ENCODE data around the gene RIMBP3C.
"Not testable (repeated sequence)": the region's sequence is repeated elsewhere in the genome, so short reads cannot be mapped to it uniquely, and the experiment has no call there.

The RIMBP3C gene

DNA sequence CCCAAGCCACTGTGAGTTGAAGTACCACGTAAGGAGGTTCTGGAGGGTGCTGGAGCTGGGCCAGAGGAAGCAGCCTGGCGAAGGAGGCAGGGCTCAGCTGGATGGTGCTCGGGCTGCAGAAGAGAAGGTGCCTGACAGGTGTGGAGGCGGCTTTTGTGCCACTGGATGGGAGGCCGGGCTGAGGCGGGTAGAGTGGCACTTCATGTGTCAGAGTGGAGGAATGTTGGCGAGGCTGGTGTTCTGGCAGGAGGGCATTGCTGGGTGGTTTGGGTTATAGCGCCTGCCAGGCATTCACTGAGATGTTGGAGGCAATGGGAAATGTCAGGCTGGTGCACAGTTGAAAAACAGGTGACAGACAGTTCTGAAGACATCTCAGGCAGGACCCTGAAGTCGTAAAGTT lies 40.4 kb upstream of the RIMBP3C start:
- DNase-seq (ENCODE audit: low spot score) = no peak
- TF ChIP-seq, protein P1, sequence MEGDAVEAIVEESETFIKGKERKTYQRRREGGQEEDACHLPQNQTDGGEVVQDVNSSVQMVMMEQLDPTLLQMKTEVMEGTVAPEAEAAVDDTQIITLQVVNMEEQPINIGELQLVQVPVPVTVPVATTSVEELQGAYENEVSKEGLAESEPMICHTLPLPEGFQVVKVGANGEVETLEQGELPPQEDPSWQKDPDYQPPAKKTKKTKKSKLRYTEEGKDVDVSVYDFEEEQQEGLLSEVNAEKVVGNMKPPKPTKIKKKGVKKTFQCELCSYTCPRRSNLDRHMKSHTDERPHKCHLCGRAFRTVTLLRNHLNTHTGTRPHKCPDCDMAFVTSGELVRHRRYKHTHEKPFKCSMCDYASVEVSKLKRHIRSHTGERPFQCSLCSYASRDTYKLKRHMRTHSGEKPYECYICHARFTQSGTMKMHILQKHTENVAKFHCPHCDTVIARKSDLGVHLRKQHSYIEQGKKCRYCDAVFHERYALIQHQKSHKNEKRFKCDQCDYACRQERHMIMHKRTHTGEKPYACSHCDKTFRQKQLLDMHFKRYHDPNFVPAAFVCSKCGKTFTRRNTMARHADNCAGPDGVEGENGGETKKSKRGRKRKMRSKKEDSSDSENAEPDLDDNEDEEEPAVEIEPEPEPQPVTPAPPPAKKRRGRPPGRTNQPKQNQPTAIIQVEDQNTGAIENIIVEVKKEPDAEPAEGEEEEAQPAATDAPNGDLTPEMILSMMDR (IDR thresholded peaks at IDR 0.05; ENCODE audit: extremely low read depth, missing control alignments) = no peak

DNA sequence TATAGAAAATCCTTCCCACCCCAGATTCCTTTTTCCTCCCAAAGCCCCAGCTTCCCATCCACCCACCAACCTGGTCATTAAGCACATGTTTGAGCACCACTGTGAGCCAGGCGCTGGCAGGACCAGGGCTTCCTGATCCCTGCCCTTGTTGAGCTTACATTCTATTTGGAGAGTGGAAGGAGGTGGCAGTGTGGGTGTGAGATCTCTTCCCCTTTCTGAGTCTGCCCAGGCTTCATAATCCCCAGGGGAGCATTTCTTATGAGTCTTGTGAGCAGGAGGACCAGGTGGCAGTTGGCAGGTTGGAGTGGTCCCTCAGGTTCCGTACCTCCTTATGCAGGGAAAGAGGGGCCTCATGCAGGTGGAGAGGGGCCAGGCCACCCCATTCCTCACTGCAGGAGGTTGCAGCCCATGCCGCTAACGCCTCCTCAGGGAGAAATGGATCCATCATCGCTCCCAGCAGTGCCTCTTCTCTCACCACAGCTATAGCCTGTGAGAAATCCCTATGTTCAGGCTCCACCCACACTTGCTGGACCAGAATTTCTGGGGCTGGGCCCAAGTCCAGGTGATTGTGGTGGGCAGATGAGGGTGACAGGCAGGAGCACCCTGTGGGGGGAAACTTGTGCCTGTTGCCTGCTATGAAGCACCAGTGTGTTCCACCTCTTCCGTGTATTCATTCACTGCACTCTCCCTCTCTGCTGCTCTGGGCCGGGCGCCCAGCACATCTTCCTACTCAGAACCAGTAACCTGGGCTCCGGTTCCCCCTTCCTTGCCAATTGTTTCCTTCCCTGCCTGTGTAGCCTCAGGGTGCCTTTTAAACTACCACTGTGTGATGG lies 39.8 kb upstream of the RIMBP3C start:
- TF ChIP-seq, protein P1 (IDR thresholded peaks at IDR 0.05; ENCODE audit: extremely low read depth, missing control alignments) = no peak
- DNase-seq (ENCODE audit: low spot score) = no peak

DNA sequence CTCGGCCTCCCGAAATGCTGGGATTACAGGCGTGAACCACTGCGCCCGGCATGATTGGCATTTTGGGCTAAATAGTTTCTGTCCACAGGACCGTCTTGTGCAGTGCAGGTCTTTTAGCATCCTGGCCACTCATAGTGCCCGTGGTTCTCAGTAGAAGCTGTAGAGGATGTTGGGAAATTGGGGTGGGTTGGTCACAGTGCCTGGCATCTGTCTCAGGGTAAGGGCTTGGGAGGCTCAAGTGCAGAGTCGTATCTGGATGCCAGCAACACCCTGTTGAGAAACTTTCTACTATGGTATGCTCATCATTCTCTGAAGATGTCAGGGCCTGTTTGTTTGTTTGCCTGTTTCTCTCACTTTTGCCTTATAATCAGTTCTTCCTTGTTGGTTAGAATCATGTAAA lies 38.1 kb upstream of the RIMBP3C start:
- TF ChIP-seq, protein P1 (IDR thresholded peaks at IDR 0.05; ENCODE audit: extremely low read depth, missing control alignments) = no peak
- no peak for DNase-seq (ENCODE audit: low spot score)

DNA sequence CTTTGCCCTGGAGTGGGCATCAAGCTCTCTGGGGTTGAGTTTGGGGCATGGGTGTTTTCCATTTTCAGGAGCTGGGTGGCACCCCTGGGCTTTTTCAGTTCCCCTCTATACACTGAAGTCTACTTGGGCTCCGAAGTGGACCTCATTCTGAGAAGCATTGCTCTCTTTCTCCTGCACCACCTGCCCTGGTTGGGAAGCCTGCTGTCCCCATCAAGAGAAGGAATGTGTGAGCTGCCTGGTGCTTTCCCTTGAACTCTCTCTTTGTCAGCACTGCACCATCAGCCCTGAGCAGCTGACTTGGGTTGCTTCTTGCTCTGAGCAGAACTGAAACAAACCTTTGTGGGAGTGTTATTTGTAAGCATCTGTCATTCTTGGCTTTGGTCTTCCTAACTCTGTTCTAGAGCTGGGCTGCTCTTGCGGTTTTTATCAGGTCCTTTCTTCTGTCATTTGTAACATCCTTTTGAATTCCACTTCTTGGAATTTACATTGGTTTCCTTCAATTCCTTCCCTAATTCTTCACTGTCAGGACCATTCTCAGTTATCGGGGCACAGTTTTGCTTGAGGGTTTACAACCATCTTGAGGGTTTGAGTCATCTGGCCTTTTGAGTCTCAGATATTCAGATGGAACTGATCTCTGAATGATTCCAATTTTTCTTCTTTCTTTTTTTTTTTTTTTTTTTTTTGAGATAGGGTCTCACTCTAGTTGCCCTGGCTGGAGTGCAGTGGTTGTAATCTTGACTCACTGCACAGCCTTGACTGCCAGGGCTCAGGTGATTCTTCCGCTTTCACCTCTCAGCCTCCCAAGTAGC lies 36.7 kb upstream of the RIMBP3C start:
- DNase-seq (ENCODE audit: low spot score) = peak; percentile 82
- TF ChIP-seq, protein P1 (IDR thresholded peaks at IDR 0.05; ENCODE audit: extremely low read depth, missing control alignments) = no peak

DNA sequence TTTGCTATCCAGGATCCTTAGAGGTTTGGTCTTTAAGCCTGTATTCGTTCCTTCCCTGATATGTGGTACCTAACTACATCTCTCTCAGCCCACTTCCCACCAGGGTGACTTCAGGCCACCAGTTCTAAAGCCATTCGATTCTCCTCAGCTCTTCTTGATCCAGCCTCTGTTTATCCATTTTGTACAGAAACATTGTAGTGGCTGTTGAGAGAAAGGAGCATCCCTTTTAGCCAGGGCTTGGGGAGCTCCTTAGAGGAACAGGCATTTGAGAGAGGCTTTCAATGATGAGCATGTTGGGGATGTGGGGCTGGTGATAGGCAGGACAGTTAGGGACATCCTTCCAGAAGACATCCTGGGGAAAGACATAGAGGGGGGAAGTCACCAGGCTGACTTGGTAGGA lies 34.1 kb upstream of the RIMBP3C start:
- TF ChIP-seq, protein P1 (IDR thresholded peaks at IDR 0.05; ENCODE audit: extremely low read depth, missing control alignments) = no peak
- DNase-seq (ENCODE audit: low spot score) = no peak

DNA sequence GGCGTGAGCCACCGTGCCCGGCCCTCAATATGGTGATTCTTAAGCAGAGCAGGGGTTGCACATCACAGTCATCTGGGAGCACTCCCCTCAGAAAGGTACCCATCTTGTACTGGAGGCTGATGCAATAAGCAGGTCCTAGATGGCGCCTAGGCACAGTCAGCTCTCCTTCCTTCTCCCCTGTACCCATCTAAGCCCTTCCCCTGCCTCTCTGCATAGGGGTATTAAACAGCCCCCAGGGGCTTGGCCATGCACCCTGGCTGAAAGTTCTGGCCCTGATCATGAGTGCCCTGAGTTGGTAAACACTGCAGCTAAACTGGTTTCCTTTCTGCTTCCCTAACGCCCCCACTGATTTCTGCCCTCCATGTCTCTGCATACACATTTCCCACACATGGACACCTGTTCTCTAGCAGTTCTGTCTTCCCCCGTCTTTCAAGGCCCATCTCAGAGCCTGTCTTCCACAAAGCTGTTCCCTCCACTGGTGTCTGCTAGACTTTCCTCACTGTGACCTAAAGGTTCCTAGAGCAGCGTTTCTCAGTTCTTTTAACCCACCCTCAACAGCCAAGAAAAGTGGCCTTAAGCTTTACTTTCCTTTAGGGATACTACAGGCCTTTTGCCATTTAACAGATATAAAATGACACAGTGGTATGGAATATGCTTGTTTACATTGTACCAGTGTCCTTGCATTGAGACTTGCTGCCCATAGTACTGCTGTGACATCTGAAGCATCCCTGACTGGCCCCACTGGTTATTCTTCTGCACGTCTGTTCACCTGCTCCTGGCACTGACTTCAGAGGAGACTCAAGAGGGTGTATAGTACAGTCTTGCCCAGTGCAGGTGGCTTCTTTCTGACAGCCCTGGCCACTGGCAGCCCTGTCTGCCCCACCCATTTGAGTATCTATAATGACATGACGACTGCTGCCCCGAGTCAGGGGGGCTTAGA lies 31.8 kb upstream of the RIMBP3C start:
- TF ChIP-seq, protein P1 (IDR thresholded peaks at IDR 0.05; ENCODE audit: extremely low read depth, missing control alignments) = no peak
- DNase-seq (ENCODE audit: low spot score) = no peak

DNA sequence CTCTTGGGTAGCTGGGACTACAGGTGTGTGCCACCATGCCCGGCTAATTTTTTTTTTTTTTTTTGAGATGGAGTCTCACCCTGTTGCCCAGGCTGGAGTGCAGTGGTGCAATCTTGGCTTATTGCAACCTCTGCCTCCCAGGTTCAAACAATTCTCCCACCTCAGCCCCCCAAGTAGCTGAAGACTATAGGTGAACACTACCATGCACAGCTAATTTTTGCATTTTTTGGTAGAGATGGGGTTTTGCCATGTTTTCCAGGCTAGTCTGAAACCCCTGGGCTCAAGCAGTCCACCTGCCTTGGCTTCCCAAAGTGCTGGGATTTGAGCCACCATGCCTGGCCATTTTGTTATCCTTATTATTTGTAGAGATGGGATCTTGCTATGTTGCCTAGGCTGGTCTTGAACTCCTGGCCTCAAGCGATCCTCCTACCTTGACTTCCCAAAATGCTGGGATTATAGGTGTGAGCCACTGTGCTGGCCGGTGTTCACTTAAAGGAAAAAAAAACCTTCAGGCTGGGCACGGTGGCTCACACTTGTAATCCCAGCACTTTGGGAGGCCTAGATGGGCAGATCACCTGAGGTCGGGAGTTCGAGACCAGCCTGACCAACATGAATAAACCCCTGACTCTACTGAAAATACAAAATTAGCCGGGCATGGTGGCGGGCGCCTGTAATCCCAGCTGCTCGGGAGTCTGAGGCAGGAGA lies 29.9 kb upstream of the RIMBP3C start:
- not testable (repeated sequence) for DNase-seq (ENCODE audit: low spot score)

DNA sequence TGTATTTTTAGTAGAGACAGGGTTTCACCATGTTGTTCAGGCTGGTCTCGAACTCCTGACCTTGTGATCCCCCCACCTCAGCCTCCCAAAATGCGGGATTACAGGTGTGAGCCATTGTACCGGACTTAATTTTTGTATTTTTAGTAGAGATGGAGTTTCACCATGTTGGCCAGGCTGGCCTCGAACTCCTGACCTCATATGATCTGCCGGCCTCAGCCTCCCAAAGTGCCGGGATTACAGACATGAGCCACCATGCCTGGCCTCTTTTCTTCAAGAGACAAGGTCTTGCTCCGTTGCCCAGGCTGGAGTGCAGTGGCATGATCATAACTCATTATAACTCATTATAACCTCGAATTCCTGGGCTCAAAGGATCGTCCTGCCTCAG lies 29.4 kb upstream of the RIMBP3C start:
- DNase-seq (ENCODE audit: low spot score) = not testable (repeated sequence)

All from GM20000 (cell line).